Measurements from ENCODE around the gene BBOX1.
A peak's percentile ranks its signal among the peaks of the same experiment; 100 is the strongest.
"Not testable (repeated sequence)": the region's sequence is repeated elsewhere in the genome, so short reads cannot be mapped to it uniquely, and the experiment has no call there.

BBOX1 gene
- long read RNA-seq, donor 1, transcript BBOX1-202 (7 exons, 1,596 nt), result major isoform, 17 of 19 reads
- long read RNA-seq, donor 1, partial matches to known transcripts, result 0 of 19 reads
- long read RNA-seq, donor 1, other reads (novel, unspliced or antisense), result 0 of 19 reads
- long read RNA-seq, donor 2, transcript BBOX1-202 (7 exons, 1,596 nt), result major isoform, 11 of 21 reads
- long read RNA-seq, donor 2, partial matches to known transcripts, result 10 of 21 reads
- long read RNA-seq, donor 2, other reads (novel, unspliced or antisense), result 0 of 21 reads
- long read RNA-seq, donor 3, partial matches to known transcripts, result 0 of 4 reads
- long read RNA-seq, donor 3, other reads (novel, unspliced or antisense), result 0 of 4 reads
- long read RNA-seq, donor 4, transcript BBOX1-202 (7 exons, 1,596 nt), result major isoform, 12 of 13 reads
- long read RNA-seq, donor 4, partial matches to known transcripts, result 0 of 13 reads
- long read RNA-seq, donor 4, other reads (novel, unspliced or antisense), result 0 of 13 reads
- long read RNA-seq, donor 5, transcript BBOX1-202 (7 exons, 1,596 nt), result major isoform, 22 of 29 reads
- long read RNA-seq, donor 5, partial matches to known transcripts, result 7 of 29 reads
- long read RNA-seq, donor 5, other reads (novel, unspliced or antisense), result 0 of 29 reads
- long read RNA-seq, donor 6, transcript BBOX1-202 (7 exons, 1,596 nt), result major isoform, 15 of 16 reads
- long read RNA-seq, donor 6, partial matches to known transcripts, result 0 of 16 reads
- long read RNA-seq, donor 6, other reads (novel, unspliced or antisense), result 0 of 16 reads
- long read RNA-seq, donor 7, transcript BBOX1-202 (7 exons, 1,596 nt), result major isoform, 12 of 24 reads
- long read RNA-seq, donor 7, partial matches to known transcripts, result 11 of 24 reads
- long read RNA-seq, donor 7, other reads (novel, unspliced or antisense), result 0 of 24 reads
- long read RNA-seq, donor 8, transcript BBOX1-202 (7 exons, 1,596 nt), result major isoform, 20 of 20 reads
- long read RNA-seq, donor 8, partial matches to known transcripts, result 0 of 20 reads
- long read RNA-seq, donor 8, other reads (novel, unspliced or antisense), result 0 of 20 reads

DNA sequence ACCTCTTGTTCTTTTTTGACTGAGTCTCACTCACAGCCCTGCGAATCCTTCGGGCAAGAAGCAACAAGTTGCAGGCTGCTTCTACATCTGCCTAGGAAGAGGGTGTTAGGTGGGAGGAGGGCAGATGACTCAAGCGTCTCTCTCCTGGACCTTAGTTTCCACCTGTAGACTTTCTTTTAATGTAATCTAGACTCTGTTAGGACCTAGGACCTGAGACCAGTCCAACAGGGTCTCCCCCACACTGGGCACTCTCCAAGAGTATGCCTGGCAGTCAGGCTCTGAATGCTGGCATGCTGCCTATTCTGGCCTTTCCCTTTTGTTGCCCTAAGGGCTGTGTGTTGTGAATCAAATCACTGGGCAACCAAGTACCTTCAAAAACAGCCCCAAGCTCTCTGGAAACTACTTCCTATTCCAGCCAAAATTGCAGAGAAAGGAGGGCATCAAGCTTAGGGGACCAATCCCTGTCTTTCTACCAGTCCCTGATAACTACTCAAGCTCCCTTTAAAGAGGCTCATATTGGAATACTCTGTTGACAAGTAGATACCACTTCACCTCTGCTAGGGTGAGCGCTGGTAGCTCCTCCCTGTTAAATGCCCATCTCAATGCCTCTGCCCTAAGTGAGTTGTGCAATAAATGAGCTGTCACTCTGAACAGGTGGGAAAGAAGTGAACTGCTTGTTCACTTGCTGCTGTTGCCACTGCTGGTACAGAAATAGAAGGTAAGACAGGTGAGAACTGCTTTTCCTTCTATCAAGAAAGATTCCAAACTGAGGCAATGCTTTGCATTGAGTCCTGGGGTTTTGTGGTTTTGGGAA lies at the start of gene BBOX1:
BBOX1 (plus strand) TSS at position 514 of the 814 bp plus-strand sequence. CDS start 14,616 bp downstream, outside the sequence.
- DNase-seq, result no peak

DNA sequence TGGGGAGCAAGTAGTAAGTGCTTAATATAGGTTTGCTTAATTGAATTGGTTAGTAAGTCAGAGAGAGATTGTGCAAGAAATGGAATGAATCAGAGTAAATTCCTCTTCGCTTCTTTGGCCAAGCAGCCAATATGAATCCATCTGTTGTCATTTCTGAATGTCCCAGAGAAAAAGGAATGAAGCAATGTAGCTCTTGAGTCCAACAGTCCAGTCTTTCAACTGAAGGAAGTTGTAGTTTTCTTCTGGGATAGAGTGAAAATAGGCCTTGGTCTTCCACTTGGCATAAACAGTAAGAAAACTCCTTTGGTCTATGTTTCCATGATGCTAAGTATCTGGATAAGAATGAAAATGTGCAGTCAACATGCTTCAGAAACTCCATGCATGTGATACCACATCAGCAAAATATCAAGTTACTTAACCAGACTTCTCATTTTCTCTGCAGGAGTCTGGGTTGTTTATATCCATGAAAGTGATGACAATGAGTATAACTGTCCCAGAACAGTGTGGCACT lies 48.5 kb upstream of the BBOX1 start:
- DNase-seq, result no peak

DNA sequence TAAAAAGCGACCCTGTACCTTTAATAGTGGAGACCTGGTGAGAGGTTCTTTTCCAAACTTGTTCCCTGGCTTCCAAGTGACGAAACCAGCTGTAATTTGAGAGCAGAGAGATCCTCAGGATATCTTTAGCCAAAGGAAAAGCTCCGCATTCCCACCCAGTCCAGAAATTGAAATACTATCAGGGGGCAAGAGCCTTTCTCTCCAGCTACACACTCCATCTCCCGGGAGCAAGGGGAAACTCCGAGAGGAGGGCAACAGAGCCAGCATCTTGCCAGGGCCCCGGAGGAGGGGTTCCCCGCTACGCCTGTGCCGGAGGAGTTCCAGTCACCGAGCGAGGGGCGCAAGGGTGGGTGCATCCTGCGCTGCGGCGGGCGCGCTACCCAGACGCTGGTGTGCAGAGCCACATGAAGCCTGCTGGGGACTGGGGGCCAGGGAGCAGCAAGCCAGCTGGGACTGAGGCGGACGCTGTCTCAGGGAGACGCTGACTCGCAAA lies 46.6 kb upstream of the BBOX1 start, which contains the start of gene FIBIN:
FIBIN (plus strand) TSS at position 148 of the 493 bp plus-strand sequence. CDS start 415 bp downstream, outside the sequence.
- DNase-seq, result peak; percentile 76

- DNase-seq, result no peak
Observed at GRCh38 chr11:26994631-26995095, 46.0 kb upstream of the BBOX1 start.

GRCh38 chr11:26995701-26996460 lies 44.7 kb upstream of the BBOX1 start:
- no peak for DNase-seq

GRCh38 chr11:26997378-26997777 lies 43.2 kb upstream of the BBOX1 start:
- DNase-seq, result no peak

- DNase-seq, result not testable (repeated sequence)
Observed at GRCh38 chr11:27001136-27001730, 39.4 kb upstream of the BBOX1 start.

DNA sequence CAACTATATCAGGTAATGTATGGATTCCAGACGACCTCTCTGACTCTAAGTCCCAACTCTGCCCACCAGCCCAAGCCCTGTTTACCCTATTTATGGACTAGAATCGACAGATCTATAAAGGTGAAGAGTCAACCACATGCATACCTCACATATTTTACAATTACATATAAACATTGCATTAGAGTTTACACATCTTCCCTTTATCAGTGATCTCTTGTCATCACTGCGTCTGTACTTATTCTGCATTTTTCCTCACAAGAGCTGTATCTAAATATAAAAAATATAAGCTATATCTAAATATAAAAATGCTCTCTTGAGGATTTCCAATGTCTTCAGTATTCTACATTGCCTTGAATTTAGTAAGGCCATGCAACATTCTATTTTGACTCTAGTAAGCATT lies 38.2 kb upstream of the BBOX1 start:
- no peak for DNase-seq

DNA sequence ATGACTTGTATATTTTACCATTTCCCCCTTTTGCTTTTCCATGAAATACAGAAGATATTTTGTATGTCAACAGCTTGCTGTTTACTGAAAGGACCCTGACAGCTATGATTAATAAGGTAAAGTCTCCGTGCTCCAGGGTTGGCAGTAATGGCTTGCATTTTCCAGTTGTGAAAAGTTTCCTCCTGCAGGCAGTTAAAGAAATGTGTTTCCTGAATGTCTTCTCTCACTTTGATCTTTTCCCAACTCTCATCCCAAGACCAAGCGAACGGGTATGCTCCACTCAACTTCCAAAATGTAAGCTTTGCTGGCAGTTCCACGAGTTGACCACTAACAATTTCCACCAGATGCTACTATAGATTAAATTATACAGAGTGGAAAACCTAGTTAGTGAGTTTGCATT lies 37.8 kb upstream of the BBOX1 start:
- no peak for DNase-seq

DNA sequence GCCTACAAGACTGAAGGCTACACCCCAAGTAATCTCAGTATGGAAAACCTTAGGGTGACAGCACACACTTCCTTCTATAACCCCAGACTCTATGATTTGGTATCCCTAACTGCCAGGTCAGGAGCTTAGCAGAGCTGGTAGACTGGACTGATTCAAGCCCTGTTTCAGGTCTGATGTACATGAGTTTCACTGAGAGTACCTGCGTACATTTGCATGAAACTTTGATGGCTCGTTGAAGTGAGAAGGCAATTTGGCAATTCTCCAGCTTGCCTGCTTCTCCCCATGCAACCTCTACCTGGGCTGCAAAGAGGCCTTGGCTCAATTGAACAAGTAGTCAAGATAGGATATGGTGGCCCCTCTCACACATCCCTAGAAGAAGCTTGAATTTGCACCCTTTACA lies 36.5 kb upstream of the BBOX1 start:
- DNase-seq, result no peak

GRCh38 chr11:27008811-27009535 lies 31.6 kb upstream of the BBOX1 start:
- DNase-seq, result no peak

GRCh38 chr11:27011560-27012233 lies 28.9 kb upstream of the BBOX1 start:
- DNase-seq, result no peak

DNA sequence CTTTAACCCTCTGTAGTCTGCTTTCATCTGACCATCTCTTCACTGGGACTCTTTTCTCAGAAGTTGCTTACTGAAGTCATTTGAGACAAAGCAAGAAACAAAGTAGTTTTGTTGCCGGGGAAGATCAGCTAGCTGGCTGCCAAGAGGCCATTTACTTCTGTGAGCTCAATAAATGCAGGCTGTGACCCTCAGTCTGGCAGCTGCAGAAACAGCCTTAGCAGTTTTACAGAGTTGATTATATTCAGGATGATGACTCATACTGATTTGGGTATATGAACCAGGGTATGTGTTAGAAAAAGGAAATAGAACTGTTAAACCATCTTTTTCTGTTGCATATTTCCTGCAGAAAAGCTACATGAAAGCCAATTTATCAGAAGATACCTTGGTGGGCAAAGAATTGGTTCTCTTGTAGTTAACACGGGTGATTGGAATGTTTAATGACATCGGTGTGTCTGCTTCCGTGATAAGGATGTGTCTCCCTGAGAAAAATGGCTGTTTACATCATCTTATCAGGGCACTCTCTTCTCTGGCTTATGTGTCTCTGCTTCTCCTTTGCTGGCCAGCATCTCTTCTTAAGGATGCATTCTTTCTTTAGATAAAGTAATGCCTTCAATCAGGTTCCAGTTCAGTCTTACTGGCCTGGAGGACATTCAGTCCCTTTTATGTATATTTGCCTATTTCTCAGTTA lies 28.2 kb upstream of the BBOX1 start:
- DNase-seq, result no peak

DNA sequence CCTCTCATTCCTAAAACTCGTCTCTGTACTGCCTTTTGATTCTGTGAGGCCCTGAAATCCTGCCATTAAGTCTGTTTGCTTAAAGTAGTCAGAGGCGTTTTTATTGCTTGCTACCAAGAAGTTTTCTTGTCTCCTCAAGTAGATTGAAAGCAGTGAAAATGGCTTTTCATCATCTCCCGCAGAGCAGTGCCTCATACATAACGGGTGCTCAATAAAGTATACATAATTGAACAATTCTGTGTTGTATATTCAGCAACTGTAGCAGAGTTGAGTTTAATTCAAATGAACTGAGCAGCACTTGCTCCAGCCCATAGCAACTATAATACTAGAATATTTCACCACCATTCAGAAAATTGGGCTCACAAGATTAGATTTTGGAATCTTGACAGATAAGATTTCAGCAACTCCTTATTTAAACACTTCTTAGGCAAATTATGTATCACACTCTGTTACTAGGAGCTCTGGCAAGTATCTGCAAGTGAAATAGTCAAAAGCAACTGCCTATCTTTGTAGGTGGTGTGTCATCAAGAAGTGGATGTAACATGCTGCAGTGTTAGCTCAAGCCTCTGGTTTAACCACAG lies 26.7 kb upstream of the BBOX1 start:
- DNase-seq, result no peak

- DNase-seq, result no peak
Observed at GRCh38 chr11:27018902-27019529, 21.6 kb upstream of the BBOX1 start.

DNA sequence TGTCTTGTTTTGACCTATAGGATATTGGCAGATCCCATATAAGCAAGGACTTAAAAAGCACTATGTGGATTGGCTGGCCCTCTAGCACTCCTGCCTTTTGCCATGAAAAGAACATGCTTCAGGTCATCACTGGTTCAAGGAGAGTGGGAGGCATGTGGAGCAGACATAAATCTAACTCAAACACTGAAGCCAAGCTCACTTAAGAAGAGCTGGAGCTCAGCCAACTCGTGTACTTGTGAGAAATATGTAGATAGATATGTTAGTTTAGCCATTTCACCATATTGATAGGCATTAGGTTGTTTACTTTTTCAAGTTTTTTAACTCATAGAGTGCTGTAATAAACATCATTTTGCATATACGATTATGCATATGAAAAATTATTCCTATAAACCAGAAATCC lies 19.9 kb upstream of the BBOX1 start:
- DNase-seq, result no peak

DNA sequence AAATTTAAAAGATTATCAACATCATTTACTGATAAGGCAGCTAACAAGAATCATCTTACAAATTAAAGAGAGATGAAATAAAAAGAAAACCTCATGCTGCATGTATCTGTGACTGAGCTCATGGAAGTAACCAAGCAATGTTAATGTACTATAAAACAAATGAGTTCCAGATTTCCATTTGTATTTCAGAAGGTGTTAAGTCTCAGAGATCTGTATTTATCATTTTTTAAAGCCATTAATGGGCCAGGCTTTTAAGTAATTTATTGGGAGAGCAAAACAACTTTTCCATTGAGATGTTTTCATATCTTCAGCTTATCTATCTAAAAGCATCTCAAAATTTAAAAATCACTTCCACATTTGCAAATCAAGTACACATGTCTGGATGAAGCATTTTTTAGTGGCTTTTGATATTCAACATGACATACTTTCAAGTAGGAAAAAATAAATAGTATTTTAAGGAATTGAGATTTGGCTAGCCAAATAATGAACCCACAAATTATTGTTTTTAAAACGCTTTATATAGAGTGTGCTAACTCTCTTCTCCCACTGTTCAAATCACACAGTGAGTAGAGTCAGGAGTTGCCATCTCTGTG lies 17.9 kb upstream of the BBOX1 start:
- no peak for DNase-seq
